Upper lobe of left lung (tissue), 6 donors: ENCODE results near the gene RNF10. TPM values are rescaled to one million over a fixed set of nuclear protein-coding genes. Genes with fewer than 3 reads are reported as not detected.

Source experiments
- ATAC-seq, 2 donors: fragments of 200-7000 bp; cut with Tn5 transposase; one replicate each; pipeline ENCODE4 v1.9.1; 2022; ENCODE audit warnings: mild to moderate bottlenecking in 2 of 2, moderate library complexity in 2 of 2; ENCODE audit not compliant: low FRiP score in 2 of 2
- DNase-seq, 2 donors: peaks; one replicate each; pipeline ENCODE4 v3.0.0-alpha.2; 2019 to 2020
- H3K27ac ChIP-seq, 4 donors: fragments of 200-600 bp; sonication (generic); one replicate each; pipeline ENCODE4 v1.5.1; 2016 to 2019
- H3K27me3 ChIP-seq, 4 donors: fragments of 200-600 bp; sonication (generic); one replicate each; pipeline ENCODE4 v1.5.1; 2017 to 2019
- H3K36me3 ChIP-seq, 4 donors: fragments of 200-600 bp; sonication (generic); one replicate each; pipeline ENCODE4 v1.5.1; 2016 to 2019
- H3K4me1 ChIP-seq, 4 donors: fragments of 200-600 bp; sonication (generic); one replicate each; pipeline ENCODE4 v1.5.1; 2018 to 2019
- H3K4me3 ChIP-seq, 4 donors: fragments of 200-600 bp; sonication (generic); one replicate each; pipeline ENCODE4 v1.5.1; 2017 to 2019; ENCODE audit warnings: mild to moderate bottlenecking in 2 of 4, moderate library complexity in 1 of 4
- H3K9me3 ChIP-seq, 4 donors: fragments of 200-600 bp; sonication (generic); one replicate each; pipeline ENCODE4 v1.5.1; 2018 to 2019
- EP300 ChIP-seq, 4 donors: sonication (generic); formaldehyde crosslinking; IDR thresholded peaks; one replicate each; pipeline ENCODE4 v1.5.1; 2017; ENCODE audit warnings: antibody characterized with exemption in 4 of 4, control low read depth in 2 of 4
- POLR2A ChIP-seq, 4 donors: fragments of 450-650 bp; IDR thresholded peaks; one replicate each; pipeline ENCODE4 v1.5.1; 2016 to 2017; ENCODE audit warnings: antibody characterized with exemption in 4 of 4, mild to moderate bottlenecking in 2 of 4
- POLR2AphosphoS5 ChIP-seq, 2 donors: sonication (generic); formaldehyde crosslinking; IDR thresholded peaks; one replicate each; pipeline ENCODE4 v1.5.1; 2017; ENCODE audit warnings: antibody characterized with exemption in 2 of 2
- WGBS, 2 donors: methylation state at CpG; one replicate each; pipeline ENCODE4 v1.1.5; 2017 to 2018; 5-methylcytosine and 5-hydroxymethylcytosine counted together
- total RNA-seq, 6 donors: library from RNA; depleted of rRNA in 4 of 6; stranded (reverse); fragments of >200 nt in 4 of 6; gene quantifications; one replicate each; pipeline versions ENCODE4 v1.1.0 to v1.2.1, GENCODE V29; 2016 to 2021
- TF ChIP-seq, protein P1 (sequence below), 6 experiments: fragments of 450-650 bp in 4 of 6; fragments of 200-600 bp in 2 of 6; sonication (generic) in 2 of 6; IDR thresholded peaks; one replicate each; pipeline ENCODE4 v1.5.1; 2016 to 2019; ENCODE audit warnings: antibody characterized with exemption in 6 of 6
- donor health status: DM: no; HTN: no; CAD: no; lungs with moderate emphysema.
- donor health status: DM: no; HTN: yes; CAD: no; lungs with severe emphysema.

The RNF10 gene
- total RNA-seq, 6 donors from 2014 or later = 189 to 456 (median 243) TPM

DNA sequence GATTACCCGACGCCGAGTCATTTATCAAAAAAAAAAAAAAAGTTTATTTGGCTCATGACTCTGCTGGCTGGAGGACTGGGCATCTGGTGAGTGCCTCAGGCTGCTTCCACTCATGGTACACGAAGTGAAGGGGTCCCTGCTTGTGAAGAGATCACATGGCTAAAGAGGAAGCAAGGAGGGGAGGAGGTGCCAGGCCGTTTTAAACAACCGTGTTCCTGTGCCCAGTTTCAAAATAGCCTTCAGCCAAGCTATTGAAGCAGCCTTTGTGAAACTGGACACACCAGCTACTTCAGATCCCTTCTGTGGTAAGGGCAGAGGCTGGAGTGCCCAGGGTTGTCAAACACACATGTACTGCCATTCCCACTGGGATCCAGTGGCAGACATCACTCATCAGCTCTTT lies 39.4 kb downstream of the RNF10 start:
- H3K9me3 ChIP-seq = no peaks in the 10 kb centered on the region
- ATAC-seq = no peak
- H3K4me3 ChIP-seq = no peak overlapping the region
- TF ChIP-seq, protein P1, sequence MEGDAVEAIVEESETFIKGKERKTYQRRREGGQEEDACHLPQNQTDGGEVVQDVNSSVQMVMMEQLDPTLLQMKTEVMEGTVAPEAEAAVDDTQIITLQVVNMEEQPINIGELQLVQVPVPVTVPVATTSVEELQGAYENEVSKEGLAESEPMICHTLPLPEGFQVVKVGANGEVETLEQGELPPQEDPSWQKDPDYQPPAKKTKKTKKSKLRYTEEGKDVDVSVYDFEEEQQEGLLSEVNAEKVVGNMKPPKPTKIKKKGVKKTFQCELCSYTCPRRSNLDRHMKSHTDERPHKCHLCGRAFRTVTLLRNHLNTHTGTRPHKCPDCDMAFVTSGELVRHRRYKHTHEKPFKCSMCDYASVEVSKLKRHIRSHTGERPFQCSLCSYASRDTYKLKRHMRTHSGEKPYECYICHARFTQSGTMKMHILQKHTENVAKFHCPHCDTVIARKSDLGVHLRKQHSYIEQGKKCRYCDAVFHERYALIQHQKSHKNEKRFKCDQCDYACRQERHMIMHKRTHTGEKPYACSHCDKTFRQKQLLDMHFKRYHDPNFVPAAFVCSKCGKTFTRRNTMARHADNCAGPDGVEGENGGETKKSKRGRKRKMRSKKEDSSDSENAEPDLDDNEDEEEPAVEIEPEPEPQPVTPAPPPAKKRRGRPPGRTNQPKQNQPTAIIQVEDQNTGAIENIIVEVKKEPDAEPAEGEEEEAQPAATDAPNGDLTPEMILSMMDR (IDR thresholded peaks at IDR 0.05) = no peak
- TF ChIP-seq POLR2AphosphoS5 (IDR thresholded peaks at IDR 0.05) = no peak
- TF ChIP-seq POLR2A (IDR thresholded peaks at IDR 0.05) = no peak
- TF ChIP-seq EP300 (IDR thresholded peaks at IDR 0.05) = no peak
- no peak for DNase-seq
- no peak overlapping the region for H3K27ac ChIP-seq
- 59 to 61% methylated on average over 6 of the region's 6 CpGs for WGBS, 2 donors
- peaks cover 0 to 3% (median 0%) of the 10 kb centered on the region in 4 donors for H3K4me1 ChIP-seq
- no peaks in the 10 kb centered on the region for H3K27me3 ChIP-seq
- H3K36me3 ChIP-seq = peaks cover 57 to 100% (median 97%) of the 10 kb centered on the region in 4 donors

DNA sequence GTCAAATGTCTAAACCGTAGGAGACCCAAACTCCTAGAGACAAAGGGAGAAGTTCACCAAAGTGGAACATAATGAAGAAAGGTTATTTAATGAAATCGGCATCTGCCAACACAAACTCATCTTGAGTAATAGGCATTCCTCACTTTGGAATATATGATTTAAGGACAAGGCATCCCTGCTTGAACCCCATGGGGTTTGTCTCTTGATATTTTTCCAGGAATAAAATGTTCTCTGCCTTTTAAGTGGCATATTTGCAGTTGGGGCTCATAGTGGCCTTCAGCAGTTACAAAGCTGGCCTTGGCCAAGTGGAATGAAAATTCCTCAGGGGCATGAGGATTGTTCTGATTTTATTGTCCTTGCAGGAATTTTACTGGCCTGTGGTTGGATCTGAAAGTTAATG lies 40.0 kb downstream of the RNF10 start:
- WGBS, 2 donors = 90 to 93% methylated on average over 2 of the region's 2 CpGs
- Histone ChIP-seq H3K4me1 (peaks cover 0 to 3% (median 0%) of the 10 kb centered on the region in 4 donors), H3K9me3 (no peaks in the 10 kb centered on the region), H3K36me3 (peaks cover 52 to 100% (median 97%) of the 10 kb centered on the region in 4 donors), H3K27me3 (no peaks in the 10 kb centered on the region), H3K27ac (no peak overlapping the region), H3K4me3 (no peak overlapping the region)
- DNase-seq (no peak), ATAC-seq (no peak)
- TF ChIP-seq EP300 (IDR thresholded peaks at IDR 0.05) = no peak
- no peak for TF ChIP-seq POLR2A (IDR thresholded peaks at IDR 0.05)
- TF ChIP-seq, protein P1 (IDR thresholded peaks at IDR 0.05) = no peak

- WGBS, 2 donors = 86% methylated on average over 1 of the region's 1 CpG; no CpG with 5 or more reads in 1 of the 2 donors
- Histone ChIP-seq H3K4me3 (no peak overlapping the region), H3K9me3 (no peaks in the 10 kb centered on the region), H3K4me1 (peaks cover 14 to 30% (median 20%) of the 10 kb centered on the region in 4 donors), H3K27me3 (no peaks in the 10 kb centered on the region), H3K27ac (no peak overlapping the region), H3K36me3 (peaks cover 25 to 56% (median 54%) of the 10 kb centered on the region in 4 donors)
- TF ChIP-seq POLR2A (IDR thresholded peaks at IDR 0.05) = no peak
- TF ChIP-seq EP300 (IDR thresholded peaks at IDR 0.05) = no peak
- no peak for TF ChIP-seq POLR2AphosphoS5 (IDR thresholded peaks at IDR 0.05)
- TF ChIP-seq, protein P1 (IDR thresholded peaks at IDR 0.05) = no peak
- ATAC-seq (no peak), DNase-seq (no peak)
Observed at GRCh38 chr12:120579179-120579578, 45.0 kb downstream of the RNF10 start.

GRCh38 chr12:120580787-120581723 lies 46.9 kb downstream of the RNF10 start, which contains the start of gene POP5:
Gene POP5 (minus strand): TSS chr12:120581402. CDS start chr12:120581362, 40 bp downstream.
- WGBS, 2 donors = 0 to 2% methylated on average over 11 to 56 of the region's 56 CpGs
- Histone ChIP-seq H3K9me3 (no peaks in the 10 kb centered on the region), H3K36me3 (peaks cover 14 to 37% (median 35%) of the 10 kb centered on the region in 4 donors), H3K27me3 (peaks cover 0 to 4% (median 0%) of the 10 kb centered on the region in 4 donors), H3K4me3 (peak within 1 kb of the TSS; percentile 75 to 94 (median 86)), H3K27ac (peak within 1 kb of the TSS; percentile 52 to 79 (median 76)), H3K4me1 (peaks cover 18 to 39% (median 27%) of the 10 kb centered on the region in 4 donors)
- DNase-seq = peak; percentile 94 to 98
- TF ChIP-seq EP300 (IDR thresholded peaks at IDR 0.05) (no peak), POLR2A (IDR thresholded peaks at IDR 0.05) (peak in 2 of 4 donors; percentile 54 to 76), POLR2AphosphoS5 (IDR thresholded peaks at IDR 0.05) (peak; percentile 56 to 72)
- ATAC-seq = peak; percentile 96 to 97

GRCh38 chr12:120581998-120582397 lies 47.8 kb downstream of the RNF10 start:
- Histone ChIP-seq H3K36me3 (peaks cover 6 to 28% (median 26%) of the 10 kb centered on the region in 4 donors), H3K4me3 (peak overlapping the region in 3 of 4 donors; percentile 75 to 94 (median 94)), H3K4me1 (peaks cover 18 to 39% (median 27%) of the 10 kb centered on the region in 4 donors), H3K27me3 (peaks cover 0 to 4% (median 0%) of the 10 kb centered on the region in 4 donors), H3K27ac (no peak overlapping the region), H3K9me3 (no peaks in the 10 kb centered on the region)
- no peak for ATAC-seq
- 46 to 47% methylated on average over 9 of the region's 9 CpGs for WGBS, 2 donors
- no peak for TF ChIP-seq EP300 (IDR thresholded peaks at IDR 0.05)
- no peak for TF ChIP-seq POLR2A (IDR thresholded peaks at IDR 0.05)
- TF ChIP-seq POLR2AphosphoS5 (IDR thresholded peaks at IDR 0.05) = no peak
- TF ChIP-seq, protein P1 (IDR thresholded peaks at IDR 0.05) = no peak
- no peak for DNase-seq
